ENCODE measurements around the gene FER1L5. TPM values are rescaled to one million over a fixed set of nuclear protein-coding genes. Genes with fewer than 3 reads are reported as not detected.

The FER1L5 gene
- total and polyA plus RNA-seq, 2 of the 8 experiments (the other 6 are each of a cell fraction or from before 2014, with no cell fraction given): 0.23 to 0.88 TPM

GRCh38 chr2:96617012-96617411 lies 25.6 kb upstream of the FER1L5 start:
- Histone ChIP-seq H4K20me1 (replicated peaks in 1 of 2; ENCODE audit: control insufficient read depth in 1 of 2, insufficient read depth in 2 of 2, low read length in 2 of 2) (peaks cover 0 to 7% of the 10 kb centered on the region in 2 experiments), H3K23ac (ENCODE audit: insufficient read length) (no peak overlapping the region), H3K9ac (replicated peaks in 1 of 4; ENCODE audit: extremely low read depth in 1 of 4, low read depth in 3 of 4, low read length in 3 of 4) (no peak overlapping the region), H3K14ac (ENCODE audit: insufficient read length) (no peak overlapping the region), H3K79me2 (ENCODE audit: control insufficient read depth in 1 of 2, insufficient read depth in 2 of 2, low read length in 2 of 2) (no peaks in the 10 kb centered on the region), H3K79me1 (ENCODE audit: low read depth, low read length) (0 out of 2 replicates have a peak, but pooled peaks cover 2% of the 10 kb centered on the region), H3K4me3 (ENCODE audit: extremely low read depth in 1 of 4, insufficient read depth in 2 of 4, low read depth in 3 of 4, low read length in 4 of 4) (no peak overlapping the region), H2BK5ac (ENCODE audit: low read depth, low read length) (no peak overlapping the region), H3K4me1 (replicated peaks in 1 of 4; ENCODE audit: control insufficient read depth in 3 of 4, insufficient read depth in 4 of 4, low read length in 3 of 4) (no peaks in the 10 kb centered on the region), H2BK15ac (ENCODE audit: low read length) (no peak overlapping the region), H3K18ac (ENCODE audit: extremely low read depth, low read length) (no peak overlapping the region), H3K4me2 (ENCODE audit: insufficient read depth in 1 of 2, low read depth in 2 of 2, low read length in 2 of 2) (no peak overlapping the region), H4K5ac (ENCODE audit: insufficient read length, low read depth, low read length) (no peak overlapping the region), H2AFZ (ENCODE audit: low read length) (no peak overlapping the region), H2AK5ac (ENCODE audit: low read depth, low read length) (no peak overlapping the region), H3K23me2 (ENCODE audit: low read depth, low read length) (no peaks in the 10 kb centered on the region), H3K4ac (replicated peaks; ENCODE audit: insufficient read length, low read depth, low read length) (no peak overlapping the region), H3K27ac (ENCODE audit: low read depth, low read length) (no peak overlapping the region), H2BK12ac (ENCODE audit: low read depth, low read length) (no peak overlapping the region), H3K27me3 (replicated peaks in 1 of 4; ENCODE audit: control insufficient read depth in 3 of 4, extremely low read depth in 1 of 4, insufficient read depth in 3 of 4, low read length in 3 of 4) (no peaks in the 10 kb centered on the region), H3K36me3 (ENCODE audit: control insufficient read depth in 2 of 4, insufficient read depth in 4 of 4, low read length in 3 of 4) (peaks cover 11 to 46% (median 24%) of the 10 kb centered on the region in 4 experiments; a peak in 7 of 8 replicates), H4K91ac (replicated peaks; ENCODE audit: insufficient read length, low read length) (no peak overlapping the region), H3K56ac (replicated peaks; ENCODE audit: insufficient read length, low read depth, low read length) (no peak overlapping the region), H2BK120ac (replicated peaks; ENCODE audit: low read depth, low read length) (no peak overlapping the region), H4K8ac (ENCODE audit: extremely low read depth, insufficient read depth, low read length) (no peak overlapping the region), H2BK20ac (ENCODE audit: low read length) (no peak overlapping the region), H3K9me3 (ENCODE audit: insufficient read depth in 2 of 2, low read depth in 1 of 2, low read length in 1 of 2) (no peaks in the 10 kb centered on the region)
- FAIRE-seq (no peak), DNase-seq (ENCODE audit: low read depth in 1 of 2, low spot score in 2 of 2) (no peak)
- ChIA-PET POLR2A (ENCODE audit: partially characterized antibody) (interaction anchor here (0.7 kb wide), 1 partner anchor 88 kb away, joined by 3 read pairs; no protein-coding TSS in a partner anchor), CTCF (ENCODE audit: partially characterized antibody) (interaction anchor here (0.7 kb wide), 2 partner anchors 78 to 165 kb away, joined by 3 to 4 read pairs; no protein-coding TSS in a partner anchor)
- 100% methylated on average over 4 of the region's 4 CpGs; no CpG with 5 or more reads in 1 of the 2 experiments for WGBS, 2 experiments (ENCODE audit: extremely low coverage in 1 of 2, insufficient coverage in 1 of 2, insufficient read length in 1 of 2, insufficient replicate concordance in 2 of 2, low coverage in 1 of 2, low lambda C conversion rate in 2 of 2, missing lambda C conversion rate in 1 of 2)
- TF ChIP-seq SP4 (IDR thresholded peaks at IDR 0.05; ENCODE audit: low read length) (no peak), E2F6 (IDR thresholded peaks at IDR 0.05) (no peak), CBX8 (IDR thresholded peaks at IDR 0.05; ENCODE audit: borderline replicate concordance, low read depth, low read length) (no peak), GABPA (IDR thresholded peaks at IDR 0.05; ENCODE audit: borderline replicate concordance, insufficient read depth, low read length) (no peak), NANOG (IDR thresholded peaks at IDR 0.05; ENCODE audit: insufficient read depth, low read depth, low read length, poor library complexity, severe bottlenecking) (no peak), TBP (IDR thresholded peaks at IDR 0.05; ENCODE audit: low read depth, low read length) (no peak), TAF7 (optimal IDR thresholded peaks at IDR 0.05; ENCODE audit: borderline replicate concordance, low read depth, low read length) (no peak), KDM5A (IDR thresholded peaks at IDR 0.05; ENCODE audit: low read length) (no peak), RAD21 (IDR thresholded peaks at IDR 0.05 in 1 of 2, conservative IDR thresholded peaks at IDR 0.05 in 1 of 2; ENCODE audit: low read depth in 2 of 2, low read length in 2 of 2) (no peak), MAX (IDR thresholded peaks at IDR 0.05) (no peak), TAF1 (IDR thresholded peaks at IDR 0.05; ENCODE audit: low read depth, low read length) (no peak), PHF8 (conservative IDR thresholded peaks at IDR 0.05; ENCODE audit: low read depth, low read length) (no peak), NRF1 (IDR thresholded peaks at IDR 0.05; ENCODE audit: low read depth, low read length) (no peak)
